K562 (cell line): Measurements from ENCODE around the gene SGMS1. TPM values are rescaled to one million over a fixed set of nuclear protein-coding genes. Genes with fewer than 3 reads are reported as not detected.

Experiments used
- CC2D1A ChIP-seq: fragments of 450-650 bp; IDR thresholded peaks from 2 replicates; pipeline ENCODE4 v1.6.1; 2017; ENCODE audit warnings: mild to moderate bottlenecking
- CEBPZ ChIP-seq: fragments of 150-350 bp; IDR thresholded peaks from 2 replicates; pipeline ENCODE4 v1.6.1; 2014; ENCODE audit warnings: low read depth, mild to moderate bottlenecking, low read length, borderline replicate concordance
- COPS2 ChIP-seq: fragments of 450-650 bp; conservative IDR thresholded peaks from 2 replicates; pipeline ENCODE4 v1.6.1; 2016; ENCODE audit warnings: mild to moderate bottlenecking, moderate library complexity
- DPF2 ChIP-seq: fragments of 450-650 bp; IDR thresholded peaks from 2 replicates; pipeline ENCODE4 v1.6.1; 2016
- ESRRB ChIP-seq: fragments of 250-450 bp; sonication (Bioruptor Pico); IDR thresholded peaks from 2 replicates; pipeline ENCODE4 v1.5.0; 2020; ENCODE audit warnings: mild to moderate bottlenecking, moderate library complexity, borderline replicate concordance
- JUND ChIP-seq, 2 experiments: IDR thresholded peaks; 2 replicates in 1 of 2; 3 replicates in 1 of 2; pipeline ENCODE4 v1.6.1; 2011; ENCODE audit warnings: borderline replicate concordance in 2 of 2, low read depth in 2 of 2, low read length in 2 of 2, improper control_type of control experiment in 1 of 2, missing biosample characterization in 1 of 2, missing genetic modification characterization in 1 of 2, missing genetic modification reagents in 1 of 2
- KDM1A ChIP-seq, 2 experiments: fragments of 450-650 bp; IDR thresholded peaks; 2 replicates each; pipeline ENCODE4 v1.6.1; 2016; ENCODE audit warnings: mild to moderate bottlenecking in 2 of 2
- KDM2B ChIP-seq: fragments of 250-450 bp; sonication (Bioruptor Pico); IDR thresholded peaks from 2 replicates; pipeline ENCODE4 v1.8.0; 2021; ENCODE audit warnings: mild to moderate bottlenecking, moderate library complexity
- KDM4B ChIP-seq, 2 experiments: fragments of 450-650 bp in 1 of 2; sonication (generic) in 1 of 2; IDR thresholded peaks; 2 replicates each; pipeline ENCODE4 v1.6.1; 2016 to 2017; ENCODE audit warnings: borderline replicate concordance in 2 of 2, antibody characterized with exemption in 1 of 2, low read depth in 1 of 2, mild to moderate bottlenecking in 1 of 2
- LCOR ChIP-seq: sonication (generic); formaldehyde crosslinking; IDR thresholded peaks from 2 replicates; pipeline ENCODE4 v1.8.0; 2022; ENCODE audit warnings: mild to moderate bottlenecking, missing genetic modification reagents
- MCM2 ChIP-seq: fragments of 450-650 bp; IDR thresholded peaks from 2 replicates; pipeline ENCODE4 v1.6.1; 2017; ENCODE audit warnings: low read depth, mild to moderate bottlenecking
- MCM7 ChIP-seq, 2 experiments: fragments of 450-650 bp; IDR thresholded peaks; 2 replicates each; pipeline ENCODE4 v1.6.1; 2016 to 2018
- MEIS2 ChIP-seq: fragments of 450-650 bp; IDR thresholded peaks from 2 replicates; pipeline ENCODE4 v1.6.1; 2014; ENCODE audit warnings: mild to moderate bottlenecking; ENCODE audit not compliant: partially characterized antibody
- MNT ChIP-seq, 2 experiments: fragments of 450-650 bp; conservative IDR thresholded peaks; 2 replicates each; pipeline ENCODE4 v1.6.1; 2017; ENCODE audit warnings: mild to moderate bottlenecking in 2 of 2, moderate library complexity in 2 of 2
- NCOA2 ChIP-seq, 2 experiments: fragments of 450-650 bp; IDR thresholded peaks; 2 replicates each; pipeline ENCODE4 v1.6.1; 2018; ENCODE audit warnings: mild to moderate bottlenecking in 2 of 2, moderate library complexity in 1 of 2; ENCODE audit not compliant: partially characterized antibody in 2 of 2
- SMARCA4 ChIP-seq: fragments of 450-650 bp; IDR thresholded peaks from 2 replicates; pipeline ENCODE4 v1.6.1; 2016
- SMARCA5 ChIP-seq: fragments of 450-650 bp; IDR thresholded peaks from 2 replicates; pipeline ENCODE4 v1.6.1; 2016
- SNIP1 ChIP-seq: fragments of 450-650 bp; IDR thresholded peaks from 2 replicates; pipeline ENCODE4 v1.7.1; 2017; ENCODE audit warnings: low read depth, mild to moderate bottlenecking
- SP2 ChIP-seq: IDR thresholded peaks from 2 replicates; pipeline ENCODE4 v1.6.1; 2011; ENCODE audit warnings: mild to moderate bottlenecking, low read depth, low read length, moderate library complexity; ENCODE audit not compliant: poor library complexity, severe bottlenecking; ENCODE audit errors: extremely low read depth
- ZFP36 ChIP-seq: fragments of 150-350 bp; IDR thresholded peaks from 2 replicates; pipeline ENCODE4 v1.6.1; 2018; ENCODE audit warnings: low read length, low read depth; ENCODE audit not compliant: partially characterized antibody
- ZNF143 ChIP-seq: sonication (generic); formaldehyde crosslinking; IDR thresholded peaks from 2 replicates; pipeline ENCODE4 v1.9.0; 2022; ENCODE audit warnings: mild to moderate bottlenecking, missing genetic modification reagents
- polyA plus RNA-seq, 8 experiments: library from polyadenylated mRNA; depleted of rRNA in 4 of 8; stranded (reverse) in 5 of 8; unstranded in 3 of 8; fragments of >200 nt; fragmentation: Nextera tagmentation in 2 of 8; fragmentation: Illumina TruSeq in 1 of 8; extraction: Ambion mirVana in 2 of 8; extraction: Trizol in 1 of 8; gene quantifications; 2 replicates each; pipeline versions ENCODE4 v1.2.1 to v1.2.3, GENCODE V29; 2011 to 2014; ENCODE audit warnings: inconsistent platforms in 1 of 8, missing spikeins in 1 of 8
- total RNA-seq, 7 experiments: library from RNA; depleted of rRNA in 6 of 7; stranded (reverse); fragments of >200 nt in 6 of 7; fragmentation: Illumina TruSeq in 2 of 7; extraction: Trizol in 2 of 7; gene quantifications; 2 replicates each; pipeline versions ENCODE4 v1.2.1 to v1.2.3, GENCODE V29; 2011 to 2021; ENCODE audit warnings: low replicate concordance in 1 of 7
- TF ChIP-seq, protein P1 (sequence below): fragments of 250-450 bp; sonication (Bioruptor Pico); IDR thresholded peaks from 2 replicates; pipeline ENCODE4 v1.5.0; 2021
- TF ChIP-seq, protein P2 (sequence below): sonication (generic); formaldehyde crosslinking; IDR thresholded peaks from 2 replicates; pipeline ENCODE4 v1.5.0; 2020; ENCODE audit warnings: missing genetic modification reagents

SGMS1 gene
- total and polyA plus RNA-seq, 9 of the 15 experiments (the other 6 are each of a cell fraction or from before 2014, with no cell fraction given), result 22.6 to 232 (median 82.2) TPM

- TF ChIP-seq MCM2 (no peak), NCOA2 (IDR thresholded peaks at IDR 0.05; ENCODE audit: partially characterized antibody in 2 of 2) (peak in 1 of 2 experiments; percentile 42), ZFP36 (no peak), ESRRB (no peak), SMARCA4 (0 out of 2 replicates have a peak, but pooled peaks have one; percentile 31), KDM1A (IDR thresholded peaks at IDR 0.05) (no peak; a peak in 2 of 4 replicates), COPS2 (no peak), DPF2 (peak; percentile 34; the same call in 1 of the 2 replicates), MNT (conservative IDR thresholded peaks at IDR 0.05) (0 out of 4 replicates have a peak, but pooled peaks of 1 of the 2 experiments have one; percentile 39), JUND (IDR thresholded peaks at IDR 0.05; ENCODE audit: borderline replicate concordance, low read depth, low read length) (peak; percentile 41; the same call in 1 of the 2 replicates), JUND (tag; IDR thresholded peaks at IDR 0.05; ENCODE audit: borderline replicate concordance, low read depth, low read length) (peak; percentile 13; the same call in 1 of the 3 replicates), KDM2B (no peak), LCOR (CRISPR knock-in tag) (no peak), MEIS2 (no peak), CEBPZ (no peak), SP2 (no peak), KDM4B (IDR thresholded peaks at IDR 0.05; ENCODE audit: borderline replicate concordance in 2 of 2, low read depth in 1 of 2) (no peak), MCM7 (IDR thresholded peaks at IDR 0.05) (no peak), ZNF143 (CRISPR knock-in tag) (no peak), SMARCA5 (no peak), CC2D1A (peak; percentile 84; the same call in 1 of the 2 replicates), SNIP1 (no peak)
- TF ChIP-seq, protein P1, sequence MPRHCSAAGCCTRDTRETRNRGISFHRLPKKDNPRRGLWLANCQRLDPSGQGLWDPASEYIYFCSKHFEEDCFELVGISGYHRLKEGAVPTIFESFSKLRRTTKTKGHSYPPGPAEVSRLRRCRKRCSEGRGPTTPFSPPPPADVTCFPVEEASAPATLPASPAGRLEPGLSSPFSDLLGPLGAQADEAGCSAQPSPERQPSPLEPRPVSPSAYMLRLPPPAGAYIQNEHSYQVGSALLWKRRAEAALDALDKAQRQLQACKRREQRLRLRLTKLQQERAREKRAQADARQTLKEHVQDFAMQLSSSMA, result no peak
- TF ChIP-seq, protein P2, sequence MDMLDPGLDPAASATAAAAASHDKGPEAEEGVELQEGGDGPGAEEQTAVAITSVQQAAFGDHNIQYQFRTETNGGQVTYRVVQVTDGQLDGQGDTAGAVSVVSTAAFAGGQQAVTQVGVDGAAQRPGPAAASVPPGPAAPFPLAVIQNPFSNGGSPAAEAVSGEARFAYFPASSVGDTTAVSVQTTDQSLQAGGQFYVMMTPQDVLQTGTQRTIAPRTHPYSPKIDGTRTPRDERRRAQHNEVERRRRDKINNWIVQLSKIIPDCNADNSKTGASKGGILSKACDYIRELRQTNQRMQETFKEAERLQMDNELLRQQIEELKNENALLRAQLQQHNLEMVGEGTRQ (CRISPR knock-in tag), result no peak
These were observed 313.1 kb downstream of the SGMS1 start (continued) for GRCh38 chr10:50310560-50311174.
